Activated naive CD8-positive, alpha-beta T cell (primary cell): Measurements from ENCODE around the gene TMOD3.
A peak's percentile ranks its signal among the peaks of the same experiment; 100 is the strongest.

Experiments
- H3K27ac Mint-ChIP-seq: one replicate; pipeline ENCODE4 v1.8.0; 2021; ENCODE audit warnings: mixed read lengths
- H3K27me3 Mint-ChIP-seq: one replicate; pipeline ENCODE4 v1.8.0; 2021; ENCODE audit warnings: mixed read lengths
- H3K36me3 Mint-ChIP-seq: one replicate; pipeline ENCODE4 v1.8.0; 2021; ENCODE audit warnings: mixed read lengths
- H3K4me1 Mint-ChIP-seq: one replicate; pipeline ENCODE4 v1.8.0; 2021; ENCODE audit warnings: low read depth, mixed read lengths
- H3K4me3 Mint-ChIP-seq: one replicate; pipeline ENCODE4 v1.8.0; 2021; ENCODE audit warnings: mild to moderate bottlenecking, mixed read lengths
- H3K9me3 Mint-ChIP-seq: one replicate; pipeline ENCODE4 v1.8.0; 2021; ENCODE audit warnings: low read depth, mixed read lengths

The TMOD3 gene

GRCh38 chr15:51806123-51806522 is 23.3 kb upstream of the TMOD3 start:
- Mint-ChIP-seq H3K9me3 (no peaks in the 10 kb centered on the region), H3K4me1 (no peaks in the 10 kb centered on the region), H3K4me3 (no peak overlapping the region), H3K27ac (no peak overlapping the region), H3K27me3 (no peaks in the 10 kb centered on the region), H3K36me3 (peaks cover 16% of the 10 kb centered on the region)

GRCh38 chr15:51809457-51809856 is 20.0 kb upstream of the TMOD3 start:
- no peaks in the 10 kb centered on the region for H3K9me3 Mint-ChIP-seq
- no peaks in the 10 kb centered on the region for H3K27me3 Mint-ChIP-seq
- H3K4me1 Mint-ChIP-seq = no peaks in the 10 kb centered on the region
- peaks cover 27% of the 10 kb centered on the region for H3K36me3 Mint-ChIP-seq
- H3K27ac Mint-ChIP-seq = no peak overlapping the region
- H3K4me3 Mint-ChIP-seq = no peak overlapping the region

- H3K9me3 Mint-ChIP-seq = no peaks in the 10 kb centered on the region
- no peaks in the 10 kb centered on the region for H3K4me1 Mint-ChIP-seq
- H3K27ac Mint-ChIP-seq = no peak overlapping the region
- peaks cover 23% of the 10 kb centered on the region for H3K36me3 Mint-ChIP-seq
- no peaks in the 10 kb centered on the region for H3K27me3 Mint-ChIP-seq
- H3K4me3 Mint-ChIP-seq = no peak overlapping the region
Measured at GRCh38 chr15:51812598-51812997, 16.9 kb upstream of the TMOD3 start.

- Mint-ChIP-seq H3K36me3 (peaks cover 18% of the 10 kb centered on the region), H3K4me1 (no peaks in the 10 kb centered on the region), H3K27me3 (no peaks in the 10 kb centered on the region), H3K27ac (no peak overlapping the region), H3K9me3 (peaks cover 2% of the 10 kb centered on the region), H3K4me3 (no peak overlapping the region)
Measured at GRCh38 chr15:51814606-51815005, 14.8 kb upstream of the TMOD3 start.

- Mint-ChIP-seq H3K27me3 (no peaks in the 10 kb centered on the region), H3K9me3 (peaks cover 15% of the 10 kb centered on the region), H3K36me3 (peaks cover 27% of the 10 kb centered on the region), H3K27ac (no peak overlapping the region), H3K4me1 (no peaks in the 10 kb centered on the region), H3K4me3 (no peak overlapping the region)
Measured at GRCh38 chr15:51816611-51817010, 12.8 kb upstream of the TMOD3 start.

- no peaks in the 10 kb centered on the region for H3K4me1 Mint-ChIP-seq
- H3K36me3 Mint-ChIP-seq = peaks cover 24% of the 10 kb centered on the region
- H3K27ac Mint-ChIP-seq = no peak overlapping the region
Measured at GRCh38 chr15:51818150-51818549, 11.3 kb upstream of the TMOD3 start.

GRCh38 chr15:51825698-51826097 is 3.8 kb upstream of the TMOD3 start:
- peaks cover 6% of the 10 kb centered on the region for H3K36me3 Mint-ChIP-seq
- no peak overlapping the region for H3K4me3 Mint-ChIP-seq
- no peaks in the 10 kb centered on the region for H3K27me3 Mint-ChIP-seq
- H3K27ac Mint-ChIP-seq = no peak overlapping the region
- peaks cover 4% of the 10 kb centered on the region for H3K9me3 Mint-ChIP-seq
- peaks cover 7% of the 10 kb centered on the region for H3K4me1 Mint-ChIP-seq

More at GRCh38 chr15:51818150-51818549, 11.3 kb upstream of the TMOD3 start:
- no peak overlapping the region for H3K4me3 Mint-ChIP-seq
- no peaks in the 10 kb centered on the region for H3K27me3 Mint-ChIP-seq
- H3K9me3 Mint-ChIP-seq = peaks cover 15% of the 10 kb centered on the region

- Mint-ChIP-seq H3K9me3 (no peaks in the 10 kb centered on the region), H3K27ac (peak overlapping the region; percentile 90), H3K27me3 (no peaks in the 10 kb centered on the region), H3K4me1 (peaks cover 36% of the 10 kb centered on the region), H3K4me3 (peak overlapping the region; percentile 98), H3K36me3 (no peaks in the 10 kb centered on the region)
Measured at GRCh38 chr15:51828621-51829375, 655 bp upstream of the TMOD3 start.

- peak overlapping the region; percentile 92 for H3K27ac Mint-ChIP-seq
- no peaks in the 10 kb centered on the region for H3K36me3 Mint-ChIP-seq
- peaks cover 50% of the 10 kb centered on the region for H3K4me1 Mint-ChIP-seq
- no peaks in the 10 kb centered on the region for H3K27me3 Mint-ChIP-seq
- peak overlapping the region; percentile 98 for H3K4me3 Mint-ChIP-seq
- H3K9me3 Mint-ChIP-seq = no peaks in the 10 kb centered on the region
Measured at GRCh38 chr15:51830276-51830806, 888 bp downstream of the TMOD3 start.

GRCh38 chr15:51833772-51834171 is 4.3 kb downstream of the TMOD3 start:
- H3K27ac Mint-ChIP-seq = peak overlapping the region; percentile 55
- H3K9me3 Mint-ChIP-seq = no peaks in the 10 kb centered on the region
- H3K36me3 Mint-ChIP-seq = no peaks in the 10 kb centered on the region
- no peaks in the 10 kb centered on the region for H3K27me3 Mint-ChIP-seq
- peaks cover 82% of the 10 kb centered on the region for H3K4me1 Mint-ChIP-seq
- H3K4me3 Mint-ChIP-seq = peak overlapping the region; percentile 42

GRCh38 chr15:51837792-51838251 is 8.4 kb downstream of the TMOD3 start:
- peak overlapping the region; percentile 71 for H3K4me3 Mint-ChIP-seq
- H3K9me3 Mint-ChIP-seq = no peaks in the 10 kb centered on the region
- H3K36me3 Mint-ChIP-seq = peaks cover 1% of the 10 kb centered on the region
- peak overlapping the region; percentile 91 for H3K27ac Mint-ChIP-seq
- peaks cover 89% of the 10 kb centered on the region for H3K4me1 Mint-ChIP-seq
- H3K27me3 Mint-ChIP-seq = no peaks in the 10 kb centered on the region

GRCh38 chr15:51838270-51838669 is 8.8 kb downstream of the TMOD3 start:
- Mint-ChIP-seq H3K27ac (peak overlapping the region; percentile 91), H3K36me3 (peaks cover 5% of the 10 kb centered on the region), H3K4me3 (peak overlapping the region; percentile 71), H3K27me3 (no peaks in the 10 kb centered on the region), H3K4me1 (peaks cover 90% of the 10 kb centered on the region), H3K9me3 (no peaks in the 10 kb centered on the region)

GRCh38 chr15:51840692-51841091 is 11.2 kb downstream of the TMOD3 start:
- Mint-ChIP-seq H3K4me1 (peaks cover 88% of the 10 kb centered on the region), H3K4me3 (no peak overlapping the region), H3K27ac (peak overlapping the region; percentile 30), H3K36me3 (peaks cover 5% of the 10 kb centered on the region), H3K27me3 (no peaks in the 10 kb centered on the region), H3K9me3 (no peaks in the 10 kb centered on the region)

- H3K4me1 Mint-ChIP-seq = peaks cover 87% of the 10 kb centered on the region
- no peaks in the 10 kb centered on the region for H3K9me3 Mint-ChIP-seq
- peaks cover 5% of the 10 kb centered on the region for H3K36me3 Mint-ChIP-seq
- H3K27ac Mint-ChIP-seq = peak overlapping the region; percentile 56
- peak overlapping the region; percentile 60 for H3K4me3 Mint-ChIP-seq
- no peaks in the 10 kb centered on the region for H3K27me3 Mint-ChIP-seq
Measured at GRCh38 chr15:51841406-51842040, 12.1 kb downstream of the TMOD3 start.

- H3K27me3 Mint-ChIP-seq = no peaks in the 10 kb centered on the region
- peak overlapping the region; percentile 23 for H3K27ac Mint-ChIP-seq
- peaks cover 5% of the 10 kb centered on the region for H3K36me3 Mint-ChIP-seq
- H3K4me3 Mint-ChIP-seq = peak overlapping the region; percentile 36
- no peaks in the 10 kb centered on the region for H3K9me3 Mint-ChIP-seq
- H3K4me1 Mint-ChIP-seq = peaks cover 88% of the 10 kb centered on the region
Measured at GRCh38 chr15:51842265-51842664, 12.8 kb downstream of the TMOD3 start.
